Suprapubic skin (tissue), 4 donors: ENCODE data around the gene DDX10. TPM values are rescaled to one million over a fixed set of nuclear protein-coding genes. Genes with fewer than 3 reads are reported as not detected.

Experiments
- DNase-seq, 2 donors: peaks; one replicate each; pipeline ENCODE4 v3.0.0-alpha.2; 2019; ENCODE audit warnings: low spot score in 2 of 2
- H3K27ac ChIP-seq: fragments of 200-600 bp; sonication (generic); one replicate; pipeline ENCODE4 v1.5.1; 2019
- H3K27me3 ChIP-seq: fragments of 200-600 bp; sonication (generic); one replicate; pipeline ENCODE4 v1.5.1; 2019
- H3K36me3 ChIP-seq: fragments of 200-600 bp; sonication (generic); one replicate; pipeline ENCODE4 v1.5.1; 2019
- H3K4me1 ChIP-seq: fragments of 200-600 bp; sonication (generic); one replicate; pipeline ENCODE4 v1.5.1; 2019
- H3K4me3 ChIP-seq: fragments of 200-600 bp; sonication (generic); one replicate; pipeline ENCODE4 v1.5.1; 2019; ENCODE audit warnings: mild to moderate bottlenecking
- H3K9me3 ChIP-seq: fragments of 200-600 bp; sonication (generic); one replicate; pipeline ENCODE4 v1.5.1; 2019
- CTCF ChIP-seq, 2 donors: fragments of 200-600 bp in 1 of 2; fragments of 450-650 bp in 1 of 2; sonication (generic) in 1 of 2; IDR thresholded peaks; one replicate each; pipeline ENCODE4 v1.5.1; 2016 to 2019; ENCODE audit warnings: antibody characterized with exemption in 2 of 2, mild to moderate bottlenecking in 1 of 2, moderate library complexity in 1 of 2
- EP300 ChIP-seq: sonication (generic); formaldehyde crosslinking; IDR thresholded peaks from one replicate; pipeline ENCODE4 v1.6.1; 2017; ENCODE audit warnings: antibody characterized with exemption
- POLR2A ChIP-seq, 2 donors: fragments of 450-650 bp; IDR thresholded peaks; one replicate each; pipeline ENCODE4 v1.6.1; 2017; ENCODE audit warnings: antibody characterized with exemption in 2 of 2, mild to moderate bottlenecking in 2 of 2, moderate library complexity in 2 of 2
- POLR2AphosphoS5 ChIP-seq, 3 donors: sonication (generic); formaldehyde crosslinking; IDR thresholded peaks; one replicate each; pipeline ENCODE4 v1.6.1; 2017; ENCODE audit warnings: antibody characterized with exemption in 3 of 3
- WGBS: methylation state at CpG from one replicate; pipeline ENCODE4 v1.1.5; 2018; 5-methylcytosine and 5-hydroxymethylcytosine counted together
- total RNA-seq, 4 donors: library from RNA; depleted of rRNA; stranded (reverse); fragments of >200 nt; gene quantifications; one replicate each; pipeline ENCODE4 v1.1.0, GENCODE V29; 2016

Gene DDX10
- total RNA-seq, 4 donors from 2014 or later: 21.9 to 30.7 (median 27.2) TPM

GRCh38 chr11:108890482-108891105 lies 225.7 kb downstream of the DDX10 start:
- Histone ChIP-seq H3K27ac (no peak overlapping the region), H3K4me3 (no peak overlapping the region), H3K9me3 (no peaks in the 10 kb centered on the region), H3K4me1 (no peaks in the 10 kb centered on the region), H3K27me3 (no peaks in the 10 kb centered on the region), H3K36me3 (no peaks in the 10 kb centered on the region)
- TF ChIP-seq CTCF (IDR thresholded peaks at IDR 0.05) (no peak), POLR2A (IDR thresholded peaks at IDR 0.05) (no peak), POLR2AphosphoS5 (IDR thresholded peaks at IDR 0.05) (no peak), EP300 (no peak)
- DNase-seq: no peak
- 79% methylated on average over 5 of the region's 5 CpGs for WGBS

GRCh38 chr11:108891143-108891542 lies 226.3 kb downstream of the DDX10 start:
- H3K27ac ChIP-seq: no peak overlapping the region
- H3K4me1 ChIP-seq: no peaks in the 10 kb centered on the region
- no peak overlapping the region for H3K4me3 ChIP-seq
- no peak for DNase-seq
- no peaks in the 10 kb centered on the region for H3K27me3 ChIP-seq
- no peaks in the 10 kb centered on the region for H3K9me3 ChIP-seq
- H3K36me3 ChIP-seq: no peaks in the 10 kb centered on the region
- no peak for TF ChIP-seq POLR2AphosphoS5 (IDR thresholded peaks at IDR 0.05)
- TF ChIP-seq EP300: no peak
- TF ChIP-seq CTCF (IDR thresholded peaks at IDR 0.05): no peak
- TF ChIP-seq POLR2A (IDR thresholded peaks at IDR 0.05): no peak
- 78% methylated on average over 2 of the region's 2 CpGs for WGBS

GRCh38 chr11:108891909-108892511 lies 227.1 kb downstream of the DDX10 start:
- DNase-seq: no peak
- H3K27ac ChIP-seq: no peak overlapping the region
- 95% methylated on average over 7 of the region's 7 CpGs for WGBS
- H3K27me3 ChIP-seq: no peaks in the 10 kb centered on the region
- H3K4me1 ChIP-seq: no peaks in the 10 kb centered on the region
- H3K36me3 ChIP-seq: no peaks in the 10 kb centered on the region
- TF ChIP-seq CTCF (IDR thresholded peaks at IDR 0.05) (no peak), POLR2AphosphoS5 (IDR thresholded peaks at IDR 0.05) (no peak), POLR2A (IDR thresholded peaks at IDR 0.05) (no peak), EP300 (no peak)
- H3K4me3 ChIP-seq: no peak overlapping the region
- no peaks in the 10 kb centered on the region for H3K9me3 ChIP-seq

- DNase-seq: no peak
- Histone ChIP-seq H3K27me3 (no peaks in the 10 kb centered on the region), H3K36me3 (no peaks in the 10 kb centered on the region), H3K4me1 (no peaks in the 10 kb centered on the region), H3K4me3 (no peak overlapping the region), H3K9me3 (no peaks in the 10 kb centered on the region), H3K27ac (no peak overlapping the region)
- 61% methylated on average over 8 of the region's 8 CpGs for WGBS
- TF ChIP-seq POLR2AphosphoS5 (IDR thresholded peaks at IDR 0.05): no peak
- TF ChIP-seq POLR2A (IDR thresholded peaks at IDR 0.05): no peak
Measured at GRCh38 chr11:108895579-108896480, 231.0 kb downstream of the DDX10 start.

GRCh38 chr11:108897071-108897481 lies 232.2 kb downstream of the DDX10 start:
- no peaks in the 10 kb centered on the region for H3K27me3 ChIP-seq
- no peak for TF ChIP-seq POLR2AphosphoS5 (IDR thresholded peaks at IDR 0.05)
- no peak for TF ChIP-seq EP300
- no peak for TF ChIP-seq POLR2A (IDR thresholded peaks at IDR 0.05)
- TF ChIP-seq CTCF (IDR thresholded peaks at IDR 0.05): no peak
- H3K9me3 ChIP-seq: no peaks in the 10 kb centered on the region
- DNase-seq: no peak
- H3K36me3 ChIP-seq: no peaks in the 10 kb centered on the region
- no peak overlapping the region for H3K4me3 ChIP-seq
- no peak overlapping the region for H3K27ac ChIP-seq
- 95% methylated on average over 1 of the region's 1 CpG for WGBS
- H3K4me1 ChIP-seq: no peaks in the 10 kb centered on the region
